Pons (tissue), 1 donor: ENCODE measurements around the gene GRN.

Experiments
- DNase-seq: peaks from one replicate; pipeline ENCODE4 v3.0.0-alpha.2; 2016; ENCODE audit warnings: low spot score

Gene GRN

DNA sequence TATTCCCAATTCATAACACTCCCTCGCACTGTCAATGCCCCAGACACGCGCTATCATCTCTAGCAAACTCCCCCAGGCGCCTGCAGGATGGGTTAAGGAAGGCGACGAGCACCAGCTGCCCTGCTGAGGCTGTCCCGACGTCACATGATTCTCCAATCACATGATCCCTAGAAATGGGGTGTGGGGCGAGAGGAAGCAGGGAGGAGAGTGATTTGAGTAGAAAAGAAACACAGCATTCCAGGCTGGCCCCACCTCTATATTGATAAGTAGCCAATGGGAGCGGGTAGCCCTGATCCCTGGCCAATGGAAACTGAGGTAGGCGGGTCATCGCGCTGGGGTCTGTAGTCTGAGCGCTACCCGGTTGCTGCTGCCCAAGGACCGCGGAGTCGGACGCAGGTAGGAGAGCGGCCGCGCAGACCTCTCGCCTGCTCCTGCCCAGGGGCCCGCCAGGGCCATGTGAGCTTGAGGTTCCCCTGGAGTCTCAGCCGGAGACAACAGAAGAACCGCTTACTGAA, at the start of gene GRN:
GRN (plus strand) TSS at position 364 of the 515 bp plus-strand sequence. CDS start 3,863 bp downstream, outside the sequence.
- DNase-seq, result peak; percentile 100

DNA sequence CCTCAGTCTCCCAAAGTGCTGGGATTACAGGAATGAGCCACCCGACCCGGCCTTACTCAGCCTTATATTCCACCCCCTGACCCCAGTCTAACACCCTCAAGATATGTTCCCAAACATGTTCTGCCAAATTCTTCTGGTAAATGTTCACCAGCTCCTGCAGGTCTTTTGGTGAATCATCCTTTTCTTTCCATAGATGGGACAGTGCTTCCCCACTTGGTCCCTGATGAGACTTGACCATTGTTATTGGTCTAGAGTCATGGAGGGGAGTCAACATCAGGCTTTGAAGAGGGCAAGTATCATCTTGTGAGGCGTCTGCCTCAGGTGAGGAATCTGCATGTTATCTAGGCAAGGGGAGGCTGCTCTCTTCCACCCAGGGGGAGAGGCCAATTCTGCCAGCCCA, 47.1 kb upstream of the GRN start:
- no peak for DNase-seq

GRCh38 chr17:44304651-44305050, 40.5 kb upstream of the GRN start:
- no peak for DNase-seq

DNA sequence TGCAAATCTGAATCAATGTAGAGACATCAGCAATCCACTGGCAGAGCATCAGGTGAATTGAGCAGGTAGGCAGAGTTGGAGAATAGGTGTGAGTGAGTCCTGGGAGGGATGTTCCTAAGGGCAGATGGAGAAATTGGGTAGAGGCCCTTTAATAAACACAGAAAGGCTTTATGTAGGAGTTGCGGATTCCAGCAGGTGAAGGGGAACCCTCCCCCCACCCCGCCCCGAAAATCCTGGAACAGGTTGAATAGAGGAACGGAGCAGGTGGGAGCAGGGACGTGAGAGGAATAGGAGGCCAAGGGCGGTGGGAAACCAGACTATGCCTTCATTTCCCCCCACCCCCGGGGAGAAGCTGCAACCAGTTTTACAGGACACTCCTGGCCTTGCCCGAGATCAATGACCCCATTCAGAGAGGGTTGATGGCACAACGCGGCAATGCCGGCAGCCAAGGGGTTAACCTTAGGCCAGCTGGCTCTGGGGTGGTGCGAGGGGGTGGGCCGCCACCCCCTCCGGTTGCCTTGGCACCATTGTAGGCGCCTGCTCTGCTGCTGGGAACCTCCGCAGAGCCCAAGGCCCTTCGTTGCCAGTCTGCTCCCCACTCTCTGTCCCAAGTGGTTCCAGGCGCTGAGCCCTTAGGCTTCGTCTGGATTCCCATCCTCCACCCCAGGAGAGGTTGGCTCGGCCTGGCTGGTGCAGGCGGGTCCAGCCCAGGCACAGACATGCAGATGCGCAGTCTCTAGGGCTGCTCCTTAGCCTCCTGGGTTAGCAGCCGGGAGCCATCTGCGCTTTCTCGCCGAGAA, 37.5 kb upstream of the GRN start:
- DNase-seq, result peak; percentile 88

- peak; percentile 92 for DNase-seq
These were observed 36.7 kb upstream of the GRN start, which contains the start of gene RUNDC3A for GRCh38 chr17:44308320-44308818. TSS of gene RUNDC3A (plus strand) at chr17:44308601. CDS start at chr17:44308833, 232 bp downstream.

- DNase-seq, result peak; percentile 46
These were observed 36.2 kb upstream of the GRN start for GRCh38 chr17:44308865-44309264.

DNA sequence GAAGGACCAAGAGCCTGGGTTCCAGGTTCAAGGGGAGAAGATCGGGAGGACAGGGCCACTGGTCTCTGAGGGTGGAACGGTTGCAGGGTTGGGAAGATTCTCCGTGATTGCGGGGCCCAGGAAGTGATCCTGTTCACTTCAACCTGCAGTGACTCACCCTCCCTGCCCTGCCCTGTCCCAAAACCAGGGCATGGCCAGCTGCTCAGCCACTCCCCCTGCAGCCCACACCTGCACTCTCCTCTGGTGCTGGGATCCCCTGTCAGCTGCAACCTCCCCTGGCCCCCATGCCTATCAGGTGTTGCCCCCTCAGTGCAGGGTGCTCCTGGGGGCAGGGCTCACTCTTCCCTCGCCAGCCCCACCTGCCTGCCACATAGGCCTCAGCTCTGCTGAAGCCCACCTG, 35.6 kb upstream of the GRN start:
- no peak for DNase-seq

- no peak for DNase-seq
These were observed 34.9 kb upstream of the GRN start for GRCh38 chr17:44310188-44310587.

DNA sequence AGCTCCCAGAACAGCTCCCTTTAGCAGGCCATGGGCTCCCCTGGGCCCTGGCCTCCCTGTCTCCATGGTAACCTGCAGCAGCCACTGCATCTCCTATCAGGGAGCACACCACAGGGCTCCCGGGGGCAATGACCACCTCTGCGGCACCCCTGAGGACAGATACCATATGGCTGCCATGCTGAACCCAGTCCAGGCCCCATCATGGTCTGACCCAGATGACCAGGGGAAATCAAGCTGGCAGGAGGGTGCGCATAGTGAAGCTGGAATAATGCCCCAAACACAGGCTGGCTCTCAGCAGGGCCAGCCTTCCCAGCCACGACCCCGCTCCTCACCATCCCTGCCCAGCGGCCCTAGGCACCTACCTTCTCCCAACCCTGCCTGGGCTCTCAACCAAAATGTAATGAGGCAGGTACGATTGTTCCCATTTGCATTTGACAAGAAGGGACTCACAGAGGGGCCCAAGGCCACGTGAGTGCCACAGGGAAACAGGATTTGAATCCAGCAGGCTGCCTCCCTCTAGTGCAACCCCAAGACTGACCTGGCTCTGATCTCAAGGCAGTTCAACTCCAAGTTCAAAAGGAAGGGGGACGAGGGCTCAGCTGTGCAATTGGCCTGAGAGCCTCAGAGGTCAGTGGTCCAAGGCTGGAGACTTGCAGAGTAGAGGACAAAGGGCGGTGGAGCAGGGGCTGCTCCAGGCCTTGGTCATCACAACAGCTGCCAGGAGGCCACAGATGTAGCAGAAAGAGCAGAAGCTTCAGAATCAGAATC, 34.3 kb upstream of the GRN start:
- no peak for DNase-seq

GRCh38 chr17:44311562-44312181, 33.4 kb upstream of the GRN start:
- DNase-seq, result no peak

- DNase-seq, result no peak
These were observed 32.6 kb upstream of the GRN start for GRCh38 chr17:44312396-44313104.

DNA sequence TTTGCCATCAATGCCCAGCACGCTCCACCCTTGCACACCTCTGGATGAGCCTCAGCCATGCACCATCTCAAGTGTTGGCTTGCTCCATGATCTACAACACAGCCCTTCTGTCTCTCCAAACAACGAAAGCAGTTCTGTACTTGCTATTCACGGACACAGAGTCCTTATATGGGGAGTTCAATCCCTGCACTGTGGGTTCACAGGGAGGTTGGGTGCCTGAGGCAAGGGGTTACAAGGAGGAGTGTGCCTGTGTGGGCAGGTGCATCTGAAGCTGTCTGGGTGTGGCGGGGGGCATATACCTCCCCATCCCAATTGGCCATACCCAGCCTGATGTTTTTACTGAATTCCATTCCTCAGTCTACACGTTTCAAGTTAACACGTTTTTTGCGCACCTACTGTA, 31.1 kb upstream of the GRN start:
- DNase-seq, result no peak

- no peak for DNase-seq
These were observed 30.6 kb upstream of the GRN start for GRCh38 chr17:44314524-44314868.

DNA sequence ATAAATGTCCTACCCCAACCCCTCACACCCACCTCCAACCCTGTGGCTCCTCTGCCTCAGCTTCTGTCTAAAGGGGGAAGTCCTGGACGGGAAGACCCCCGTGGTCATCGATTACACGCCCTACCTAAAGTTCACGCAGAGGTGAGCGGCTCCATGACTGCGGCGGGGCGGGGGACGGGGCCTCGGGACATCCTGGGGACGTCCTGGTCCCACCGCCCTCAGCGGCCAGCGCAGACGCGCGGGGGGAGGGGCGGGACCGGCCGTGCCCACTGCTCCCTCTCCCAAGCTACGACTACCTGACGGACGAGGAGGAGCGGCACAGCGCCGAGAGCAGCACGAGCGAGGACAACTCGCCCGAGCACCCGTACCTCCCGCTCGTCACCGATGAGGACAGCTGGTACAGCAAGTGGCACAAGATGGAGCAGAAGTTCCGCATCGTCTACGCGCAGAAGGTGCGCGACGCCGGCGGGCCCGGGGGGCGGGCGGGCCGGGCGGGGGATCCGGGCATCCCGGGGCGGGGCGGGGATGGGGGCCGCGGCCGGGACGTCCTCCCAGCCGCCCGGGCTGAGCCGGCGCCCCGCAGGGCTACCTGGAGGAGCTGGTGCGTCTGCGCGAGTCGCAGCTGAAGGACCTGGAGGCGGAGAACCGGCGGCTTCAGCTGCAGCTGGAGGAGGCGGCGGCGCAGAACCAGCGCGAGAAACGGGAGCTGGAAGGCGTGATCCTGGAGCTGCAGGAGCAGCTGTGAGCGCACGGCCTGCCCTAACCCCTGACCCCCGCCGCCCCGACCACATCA, 30.0 kb upstream of the GRN start:
- no peak for DNase-seq

GRCh38 chr17:44315760-44316731, 29.1 kb upstream of the GRN start:
- DNase-seq, result no peak

GRCh38 chr17:44317545-44317944, 27.6 kb upstream of the GRN start:
- no peak for DNase-seq

- DNase-seq, result no peak
These were observed 26.8 kb upstream of the GRN start for GRCh38 chr17:44318077-44318892.

GRCh38 chr17:44320066-44320465, 25.0 kb upstream of the GRN start:
- no peak for DNase-seq
